Inferior parietal cortex (tissue), 1 donor: ENCODE measurements around the gene DNAJB7.
"Not testable (repeated sequence)": the region's sequence is repeated elsewhere in the genome, so short reads cannot be mapped to it uniquely, and the experiment has no call there.

Source experiments
- DNase-seq: peaks from one replicate; pipeline ENCODE4 v3.0.0-alpha.2; 2016; ENCODE audit errors: extremely low spot score

DNAJB7 gene

DNA sequence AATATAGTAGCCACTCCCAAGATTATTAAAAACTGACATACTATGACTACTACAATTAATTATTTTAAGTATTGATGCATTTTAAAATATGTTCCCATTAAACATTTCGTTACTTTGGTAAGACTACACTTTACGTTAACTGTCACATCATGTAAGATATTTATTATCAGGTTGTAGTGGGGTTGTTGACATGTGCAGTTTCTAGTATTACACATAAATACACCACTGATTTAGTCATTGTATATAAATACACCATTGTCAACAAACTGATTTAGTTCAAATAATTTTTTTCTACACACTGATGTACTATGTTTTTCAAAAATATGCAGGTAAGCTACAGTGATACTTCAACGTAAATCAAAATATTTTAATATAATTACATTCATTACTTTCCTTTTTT, 17.0 kb downstream of the DNAJB7 start:
- DNase-seq, result no peak

DNA sequence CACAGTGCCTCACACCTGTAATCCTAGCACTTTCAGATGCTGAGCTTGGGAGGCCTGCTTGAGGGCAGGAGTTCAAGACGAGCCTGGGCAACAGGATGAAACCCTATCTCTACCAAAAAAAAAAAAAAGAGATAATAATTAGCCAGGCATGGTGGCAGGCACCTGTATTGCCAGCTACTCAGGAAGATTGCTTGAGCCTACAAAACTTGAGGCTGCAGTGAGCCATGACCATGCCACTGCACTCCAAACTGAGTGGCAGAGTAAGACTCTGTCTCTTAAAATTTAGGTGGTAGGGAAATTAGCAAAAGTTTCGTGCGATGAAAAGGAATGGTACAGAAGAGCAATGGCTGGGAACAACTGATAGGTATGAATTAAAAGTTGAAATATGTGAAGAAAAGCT, 23.4 kb downstream of the DNAJB7 start:
- DNase-seq, result no peak

DNA sequence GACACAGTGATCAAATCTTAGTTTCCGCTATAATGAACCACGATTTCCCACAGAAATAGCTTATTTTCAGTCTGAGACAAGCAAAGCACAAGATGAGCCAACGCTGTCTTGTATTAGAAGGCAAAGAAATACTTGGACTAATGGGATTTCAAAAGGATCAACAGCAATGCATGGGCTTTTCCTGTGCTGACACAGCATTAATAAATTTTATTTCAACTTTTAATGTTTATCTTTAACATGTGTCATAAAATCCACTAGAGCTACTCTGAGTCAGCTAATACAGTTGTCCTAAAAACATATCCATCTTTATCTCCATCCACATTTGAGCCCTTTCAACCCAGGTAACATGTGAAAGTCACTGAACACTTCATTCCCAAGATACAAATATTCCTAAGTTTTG, 27.3 kb downstream of the DNAJB7 start:
- DNase-seq, result no peak

DNA sequence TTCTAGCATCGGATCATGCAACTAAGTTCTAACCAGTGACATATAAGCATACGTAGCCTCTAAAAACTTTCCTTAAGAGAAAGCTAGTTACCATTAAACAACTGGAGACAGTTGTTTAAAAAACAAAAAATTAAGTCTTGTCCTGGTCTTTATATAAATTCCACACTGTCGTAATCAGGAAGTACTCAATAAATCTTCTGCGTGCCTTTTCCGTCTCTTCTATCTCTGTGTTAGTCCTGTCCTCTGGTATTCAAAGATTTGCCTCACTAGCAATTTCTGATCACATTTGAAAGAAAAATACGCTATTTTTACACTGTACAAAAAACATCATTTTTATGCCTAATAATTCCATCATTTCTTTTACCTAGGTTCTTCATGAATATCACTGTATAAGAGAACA, 32.8 kb downstream of the DNAJB7 start:
- DNase-seq, result no peak

DNA sequence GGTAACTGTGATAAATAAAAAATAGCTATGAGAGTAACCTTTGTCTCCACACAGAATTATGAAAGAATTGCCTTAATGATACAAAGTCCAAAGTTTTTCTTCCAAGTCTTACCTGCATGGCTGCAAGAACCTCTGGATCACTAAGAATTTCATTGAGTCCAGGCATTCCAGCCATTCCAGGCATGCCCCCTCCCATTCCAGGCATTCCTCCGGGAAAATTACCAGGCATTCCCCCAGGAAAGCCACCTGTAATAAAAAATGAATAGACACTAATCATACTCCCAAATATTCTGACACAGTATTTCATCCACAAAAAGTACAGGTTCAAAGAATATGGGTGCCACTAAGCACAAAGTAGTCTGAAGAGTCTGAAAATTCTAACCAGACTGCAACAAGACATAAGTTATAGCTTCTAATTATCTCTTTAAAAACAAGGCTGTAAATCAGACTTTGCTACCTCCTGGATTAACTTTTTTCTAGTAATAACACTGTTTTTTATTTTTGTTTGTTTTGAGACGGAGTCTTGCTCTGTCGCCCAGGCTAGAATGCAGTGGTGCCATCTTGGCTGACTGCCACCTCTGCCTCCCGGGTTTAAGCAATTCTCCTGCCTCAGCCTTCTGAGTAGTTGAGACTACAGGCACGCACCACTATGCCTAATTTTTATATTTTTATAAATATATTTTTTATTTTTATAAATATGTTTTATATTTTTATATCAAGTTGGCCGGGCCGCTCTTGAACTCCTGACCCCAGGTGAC, 34.8 kb downstream of the DNAJB7 start:
- no peak for DNase-seq

DNA sequence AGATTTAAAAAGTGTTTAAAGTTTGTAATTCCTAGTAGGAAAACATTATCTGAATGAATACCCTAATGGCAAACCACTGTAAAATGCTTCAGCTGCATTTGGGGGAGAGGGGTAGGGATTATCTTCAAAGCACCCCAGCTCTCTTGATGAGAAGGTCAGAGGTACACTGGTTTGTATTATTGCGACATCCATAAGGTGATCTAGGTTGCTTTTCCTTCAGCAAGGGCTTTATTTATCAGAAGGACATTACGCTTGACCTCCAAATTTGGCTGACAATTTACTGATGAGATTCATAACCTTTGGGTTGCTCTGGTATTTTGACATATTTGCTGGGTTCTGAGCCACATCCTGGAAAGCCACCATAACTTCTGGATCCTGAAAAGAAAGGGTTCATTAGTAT, 35.6 kb downstream of the DNAJB7 start:
- DNase-seq, result not testable (repeated sequence)

DNA sequence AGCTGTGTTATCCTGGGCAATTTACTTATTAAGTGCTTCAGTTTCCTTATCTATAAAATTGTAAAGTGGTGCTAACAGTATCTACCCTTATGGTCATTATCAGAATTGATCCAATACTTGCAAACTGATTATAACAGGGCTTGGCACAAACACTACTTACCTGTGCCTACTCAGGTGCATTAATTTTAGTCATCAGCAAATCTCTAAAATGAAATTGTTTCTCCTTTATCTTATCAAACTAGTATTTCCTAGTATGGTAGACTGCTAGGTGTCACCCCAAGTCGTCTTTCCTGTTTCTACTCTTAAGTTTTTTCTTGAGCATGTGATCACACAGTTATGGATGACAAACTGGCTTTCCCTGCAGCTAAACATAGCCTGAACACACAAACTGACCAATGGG, 38.5 kb downstream of the DNAJB7 start:
- no peak for DNase-seq

DNA sequence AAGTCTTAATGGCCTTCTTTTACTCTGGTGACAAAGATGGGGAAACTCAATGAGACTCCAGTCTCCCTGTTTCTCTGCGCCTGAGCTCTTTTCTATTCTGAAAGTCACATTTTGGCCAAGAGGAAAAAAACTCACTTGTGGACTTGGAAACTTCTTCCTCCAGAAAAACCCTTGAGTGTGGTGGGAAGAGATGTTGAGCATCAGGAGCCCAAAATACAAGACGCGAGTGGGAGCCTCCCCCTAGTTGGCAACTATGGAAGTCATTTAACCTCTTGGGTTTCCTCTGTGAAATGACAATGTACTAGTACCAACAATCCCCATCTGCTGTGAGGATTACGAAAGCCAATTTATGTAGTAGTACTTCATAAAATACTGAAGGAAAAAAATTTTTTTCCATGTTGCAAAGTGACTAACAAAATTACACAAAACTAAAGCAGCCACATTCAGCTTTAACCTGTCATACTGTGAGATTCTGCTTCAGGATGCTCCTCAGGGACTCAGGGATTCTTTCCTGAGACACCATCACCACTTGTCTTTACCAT, 42.2 kb downstream of the DNAJB7 start:
- DNase-seq, result peak; percentile 8

DNA sequence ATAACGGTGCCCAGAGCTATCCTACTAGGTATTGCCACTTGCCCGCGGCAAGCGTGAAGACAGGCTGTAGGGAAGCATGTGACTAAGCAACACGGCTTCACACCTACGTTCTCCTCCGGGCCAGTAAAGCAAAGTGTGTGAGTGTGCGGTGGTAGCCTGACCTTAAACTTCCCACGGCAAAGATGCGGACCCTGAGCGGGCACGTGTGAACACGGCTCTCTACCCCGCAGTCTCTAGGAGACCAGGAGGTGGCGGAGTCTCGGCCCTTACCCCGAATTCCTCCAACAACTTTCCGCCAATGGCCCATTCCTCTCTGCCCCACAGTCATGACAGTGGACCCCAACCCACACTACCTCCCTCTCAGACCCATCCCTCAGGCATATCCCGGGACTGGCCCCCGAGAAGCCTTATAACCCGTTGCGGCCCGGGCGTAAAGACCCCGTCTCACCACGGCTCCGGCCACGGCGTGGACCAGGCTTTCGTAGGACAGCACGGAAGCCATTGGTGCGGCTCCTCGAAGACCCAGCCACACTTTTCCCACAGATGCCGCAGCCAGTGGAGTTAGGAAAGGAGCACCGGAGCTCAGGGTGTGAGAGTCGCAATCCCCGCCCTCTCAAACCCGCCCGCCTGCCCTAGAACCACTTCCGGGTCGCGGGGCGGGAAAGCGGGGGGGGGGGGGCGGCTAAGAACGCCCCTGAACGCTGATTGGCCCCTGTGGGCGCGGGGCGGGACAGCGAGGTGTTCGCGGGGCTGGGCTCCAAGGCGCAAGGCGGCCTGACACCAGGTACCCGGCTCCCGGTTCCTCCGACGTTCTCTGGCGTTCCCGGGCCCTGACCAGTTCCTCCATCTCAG, 42.9 kb downstream of the DNAJB7 start, which contains the start of gene SLC25A17:
Gene SLC25A17, minus strand, starts transcription at position 600 of the 852 bp plus-strand sequence. Its CDS starts 98 bp downstream, at position 502.
- peak; percentile 87 for DNase-seq

DNA sequence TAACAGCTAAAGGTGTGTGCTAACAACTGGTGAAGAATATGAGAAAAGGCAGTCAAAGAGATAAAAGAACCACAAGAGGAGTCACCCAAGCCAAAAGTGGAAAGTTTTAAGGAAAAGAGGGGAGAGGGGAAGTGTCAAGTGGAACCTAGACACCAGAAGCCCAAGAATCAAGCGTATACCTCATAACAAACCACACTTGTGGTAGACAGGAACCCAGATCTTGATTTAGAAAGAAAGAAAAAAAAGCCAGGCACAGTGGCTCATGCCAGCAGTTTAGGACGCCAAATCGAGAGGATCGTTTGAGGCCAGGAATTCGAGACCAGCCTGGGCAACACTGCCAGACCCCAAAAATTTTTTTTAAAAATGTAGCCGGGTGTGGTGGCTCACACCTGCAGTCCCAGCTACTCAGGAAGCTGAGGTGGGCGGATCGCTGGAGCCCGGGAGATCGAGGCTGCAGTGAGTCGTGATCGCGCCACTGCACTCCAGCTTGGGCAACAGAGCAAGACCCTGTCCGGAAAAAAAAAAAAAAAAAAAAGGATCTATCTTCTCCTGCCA, 43.6 kb downstream of the DNAJB7 start:
- no peak for DNase-seq

DNA sequence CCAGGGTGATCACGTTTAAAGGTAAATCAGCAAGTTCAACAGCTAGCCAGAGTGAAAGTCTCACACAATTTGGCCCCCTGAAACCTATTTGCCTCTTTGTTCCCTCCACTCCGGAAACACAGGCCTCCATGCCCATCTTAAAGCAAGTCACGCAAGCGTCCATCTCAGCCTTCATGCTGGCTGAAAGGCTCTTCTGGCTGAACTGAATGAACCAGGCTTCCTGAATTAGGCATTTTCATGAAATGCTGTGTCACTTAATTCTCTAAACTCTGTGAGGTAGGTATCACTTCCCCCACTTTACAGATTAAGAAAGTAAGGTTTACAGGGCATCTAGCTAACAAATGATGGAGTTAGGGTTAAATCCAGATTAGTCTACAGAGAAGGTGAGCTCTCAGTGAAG, 44.2 kb downstream of the DNAJB7 start:
- DNase-seq, result no peak

DNA sequence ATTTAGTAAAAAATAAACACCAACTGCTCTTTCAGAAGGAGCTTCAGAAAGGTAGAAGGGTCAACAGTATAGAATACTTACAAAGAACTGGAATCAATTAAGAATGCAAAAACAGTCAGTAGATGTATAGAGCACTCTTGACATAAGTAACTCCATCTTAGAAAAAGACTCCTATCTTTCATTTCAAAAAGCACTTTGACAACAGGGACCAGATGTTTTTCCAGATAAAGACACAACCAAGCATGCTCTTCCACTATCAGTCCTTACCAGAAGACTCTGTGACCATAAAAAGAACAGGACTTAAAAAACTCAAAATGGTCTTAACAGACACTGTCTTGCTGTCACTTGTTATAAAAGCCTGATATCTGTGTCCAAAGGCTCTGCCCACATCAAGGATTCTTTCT, 48.0 kb downstream of the DNAJB7 start:
- no peak for DNase-seq
